GM23338 (cell line): ENCODE results near the gene ATAD2B.

ENCODE experiments used
- CREB1 ChIP-seq: fragments of 250-450 bp; sonication (Bioruptor Pico); IDR thresholded peaks from 2 replicates; pipeline ENCODE4 v1.5.0; 2020; ENCODE audit warnings: low read depth, mild to moderate bottlenecking, moderate library complexity
- CTCF ChIP-seq, 2 experiments: fragments of 200-600 bp in 1 of 2; sonication (generic) in 1 of 2; conservative IDR thresholded peaks; 2 replicates each; pipeline versions ENCODE4 v1.5.1 to v1.6.1; 2016 to 2017; ENCODE audit warnings: antibody characterized with exemption in 2 of 2, low read depth in 2 of 2, mild to moderate bottlenecking in 2 of 2, moderate library complexity in 1 of 2
- ETS1 ChIP-seq: IDR thresholded peaks from 2 replicates; pipeline ENCODE4 v1.6.1; 2016; ENCODE audit warnings: antibody characterized with exemption
- EZH2 ChIP-seq: fragments of 200-600 bp; sonication (generic); IDR thresholded peaks from one replicate; pipeline ENCODE4 v1.8.0; 2017; ENCODE audit warnings: antibody characterized with exemption, mild to moderate bottlenecking, low read depth; ENCODE audit not compliant: unreplicated experiment
- JUNB ChIP-seq: IDR thresholded peaks from one replicate; pipeline ENCODE4 v1.6.1; 2016; ENCODE audit warnings: antibody characterized with exemption; ENCODE audit not compliant: unreplicated experiment
- POLR2AphosphoS5 ChIP-seq: IDR thresholded peaks from 2 replicates; pipeline ENCODE4 v1.6.1; 2016; ENCODE audit warnings: antibody characterized with exemption, low read depth
- ZNF114 ChIP-seq: fragments of 250-450 bp; sonication (Bioruptor Pico); IDR thresholded peaks from 2 replicates; pipeline ENCODE4 v1.5.0; 2020; ENCODE audit warnings: mild to moderate bottlenecking, moderate library complexity
- TF ChIP-seq, protein P1 (sequence below): IDR thresholded peaks from one replicate; pipeline ENCODE4 v1.6.1; 2018; ENCODE audit warnings: antibody characterized with exemption; ENCODE audit not compliant: unreplicated experiment
- TF ChIP-seq, protein P2 (sequence below): fragments of 250-450 bp; sonication (Bioruptor Pico); IDR thresholded peaks from 2 replicates; pipeline ENCODE4 v1.5.0; 2020; ENCODE audit warnings: mild to moderate bottlenecking, moderate library complexity

DNA sequence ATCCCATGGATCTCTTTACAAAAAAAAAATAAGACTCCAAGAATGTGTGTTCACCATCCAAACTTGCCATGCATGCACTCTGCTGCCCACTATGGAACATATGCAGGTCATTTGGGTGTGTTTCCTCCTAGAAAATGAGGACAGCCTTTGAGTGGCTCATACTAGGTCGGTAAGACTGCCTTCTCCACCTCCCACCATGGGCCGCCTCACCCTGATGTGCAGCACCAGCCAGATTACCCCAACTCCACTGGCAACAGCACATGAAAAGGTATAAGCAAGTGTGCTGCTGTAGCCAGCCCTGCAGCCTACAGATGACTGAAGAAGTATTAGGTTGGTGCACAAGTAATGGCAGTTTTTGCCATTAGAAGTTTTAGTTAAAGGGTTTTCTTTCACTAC, 214.2 kb downstream of the ATAD2B start:
- TF ChIP-seq JUNB (no peak), CTCF (conservative IDR thresholded peaks at IDR 0.05; ENCODE audit: low read depth in 2 of 2) (no peak), CREB1 (CRISPR knock-in tag) (no peak), POLR2AphosphoS5 (no peak), EZH2 (no peak), ZNF114 (no peak), ETS1 (no peak)
- TF ChIP-seq, protein P1, sequence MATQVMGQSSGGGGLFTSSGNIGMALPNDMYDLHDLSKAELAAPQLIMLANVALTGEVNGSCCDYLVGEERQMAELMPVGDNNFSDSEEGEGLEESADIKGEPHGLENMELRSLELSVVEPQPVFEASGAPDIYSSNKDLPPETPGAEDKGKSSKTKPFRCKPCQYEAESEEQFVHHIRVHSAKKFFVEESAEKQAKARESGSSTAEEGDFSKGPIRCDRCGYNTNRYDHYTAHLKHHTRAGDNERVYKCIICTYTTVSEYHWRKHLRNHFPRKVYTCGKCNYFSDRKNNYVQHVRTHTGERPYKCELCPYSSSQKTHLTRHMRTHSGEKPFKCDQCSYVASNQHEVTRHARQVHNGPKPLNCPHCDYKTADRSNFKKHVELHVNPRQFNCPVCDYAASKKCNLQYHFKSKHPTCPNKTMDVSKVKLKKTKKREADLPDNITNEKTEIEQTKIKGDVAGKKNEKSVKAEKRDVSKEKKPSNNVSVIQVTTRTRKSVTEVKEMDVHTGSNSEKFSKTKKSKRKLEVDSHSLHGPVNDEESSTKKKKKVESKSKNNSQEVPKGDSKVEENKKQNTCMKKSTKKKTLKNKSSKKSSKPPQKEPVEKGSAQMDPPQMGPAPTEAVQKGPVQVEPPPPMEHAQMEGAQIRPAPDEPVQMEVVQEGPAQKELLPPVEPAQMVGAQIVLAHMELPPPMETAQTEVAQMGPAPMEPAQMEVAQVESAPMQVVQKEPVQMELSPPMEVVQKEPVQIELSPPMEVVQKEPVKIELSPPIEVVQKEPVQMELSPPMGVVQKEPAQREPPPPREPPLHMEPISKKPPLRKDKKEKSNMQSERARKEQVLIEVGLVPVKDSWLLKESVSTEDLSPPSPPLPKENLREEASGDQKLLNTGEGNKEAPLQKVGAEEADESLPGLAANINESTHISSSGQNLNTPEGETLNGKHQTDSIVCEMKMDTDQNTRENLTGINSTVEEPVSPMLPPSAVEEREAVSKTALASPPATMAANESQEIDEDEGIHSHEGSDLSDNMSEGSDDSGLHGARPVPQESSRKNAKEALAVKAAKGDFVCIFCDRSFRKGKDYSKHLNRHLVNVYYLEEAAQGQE: no peak
- TF ChIP-seq, protein P2, sequence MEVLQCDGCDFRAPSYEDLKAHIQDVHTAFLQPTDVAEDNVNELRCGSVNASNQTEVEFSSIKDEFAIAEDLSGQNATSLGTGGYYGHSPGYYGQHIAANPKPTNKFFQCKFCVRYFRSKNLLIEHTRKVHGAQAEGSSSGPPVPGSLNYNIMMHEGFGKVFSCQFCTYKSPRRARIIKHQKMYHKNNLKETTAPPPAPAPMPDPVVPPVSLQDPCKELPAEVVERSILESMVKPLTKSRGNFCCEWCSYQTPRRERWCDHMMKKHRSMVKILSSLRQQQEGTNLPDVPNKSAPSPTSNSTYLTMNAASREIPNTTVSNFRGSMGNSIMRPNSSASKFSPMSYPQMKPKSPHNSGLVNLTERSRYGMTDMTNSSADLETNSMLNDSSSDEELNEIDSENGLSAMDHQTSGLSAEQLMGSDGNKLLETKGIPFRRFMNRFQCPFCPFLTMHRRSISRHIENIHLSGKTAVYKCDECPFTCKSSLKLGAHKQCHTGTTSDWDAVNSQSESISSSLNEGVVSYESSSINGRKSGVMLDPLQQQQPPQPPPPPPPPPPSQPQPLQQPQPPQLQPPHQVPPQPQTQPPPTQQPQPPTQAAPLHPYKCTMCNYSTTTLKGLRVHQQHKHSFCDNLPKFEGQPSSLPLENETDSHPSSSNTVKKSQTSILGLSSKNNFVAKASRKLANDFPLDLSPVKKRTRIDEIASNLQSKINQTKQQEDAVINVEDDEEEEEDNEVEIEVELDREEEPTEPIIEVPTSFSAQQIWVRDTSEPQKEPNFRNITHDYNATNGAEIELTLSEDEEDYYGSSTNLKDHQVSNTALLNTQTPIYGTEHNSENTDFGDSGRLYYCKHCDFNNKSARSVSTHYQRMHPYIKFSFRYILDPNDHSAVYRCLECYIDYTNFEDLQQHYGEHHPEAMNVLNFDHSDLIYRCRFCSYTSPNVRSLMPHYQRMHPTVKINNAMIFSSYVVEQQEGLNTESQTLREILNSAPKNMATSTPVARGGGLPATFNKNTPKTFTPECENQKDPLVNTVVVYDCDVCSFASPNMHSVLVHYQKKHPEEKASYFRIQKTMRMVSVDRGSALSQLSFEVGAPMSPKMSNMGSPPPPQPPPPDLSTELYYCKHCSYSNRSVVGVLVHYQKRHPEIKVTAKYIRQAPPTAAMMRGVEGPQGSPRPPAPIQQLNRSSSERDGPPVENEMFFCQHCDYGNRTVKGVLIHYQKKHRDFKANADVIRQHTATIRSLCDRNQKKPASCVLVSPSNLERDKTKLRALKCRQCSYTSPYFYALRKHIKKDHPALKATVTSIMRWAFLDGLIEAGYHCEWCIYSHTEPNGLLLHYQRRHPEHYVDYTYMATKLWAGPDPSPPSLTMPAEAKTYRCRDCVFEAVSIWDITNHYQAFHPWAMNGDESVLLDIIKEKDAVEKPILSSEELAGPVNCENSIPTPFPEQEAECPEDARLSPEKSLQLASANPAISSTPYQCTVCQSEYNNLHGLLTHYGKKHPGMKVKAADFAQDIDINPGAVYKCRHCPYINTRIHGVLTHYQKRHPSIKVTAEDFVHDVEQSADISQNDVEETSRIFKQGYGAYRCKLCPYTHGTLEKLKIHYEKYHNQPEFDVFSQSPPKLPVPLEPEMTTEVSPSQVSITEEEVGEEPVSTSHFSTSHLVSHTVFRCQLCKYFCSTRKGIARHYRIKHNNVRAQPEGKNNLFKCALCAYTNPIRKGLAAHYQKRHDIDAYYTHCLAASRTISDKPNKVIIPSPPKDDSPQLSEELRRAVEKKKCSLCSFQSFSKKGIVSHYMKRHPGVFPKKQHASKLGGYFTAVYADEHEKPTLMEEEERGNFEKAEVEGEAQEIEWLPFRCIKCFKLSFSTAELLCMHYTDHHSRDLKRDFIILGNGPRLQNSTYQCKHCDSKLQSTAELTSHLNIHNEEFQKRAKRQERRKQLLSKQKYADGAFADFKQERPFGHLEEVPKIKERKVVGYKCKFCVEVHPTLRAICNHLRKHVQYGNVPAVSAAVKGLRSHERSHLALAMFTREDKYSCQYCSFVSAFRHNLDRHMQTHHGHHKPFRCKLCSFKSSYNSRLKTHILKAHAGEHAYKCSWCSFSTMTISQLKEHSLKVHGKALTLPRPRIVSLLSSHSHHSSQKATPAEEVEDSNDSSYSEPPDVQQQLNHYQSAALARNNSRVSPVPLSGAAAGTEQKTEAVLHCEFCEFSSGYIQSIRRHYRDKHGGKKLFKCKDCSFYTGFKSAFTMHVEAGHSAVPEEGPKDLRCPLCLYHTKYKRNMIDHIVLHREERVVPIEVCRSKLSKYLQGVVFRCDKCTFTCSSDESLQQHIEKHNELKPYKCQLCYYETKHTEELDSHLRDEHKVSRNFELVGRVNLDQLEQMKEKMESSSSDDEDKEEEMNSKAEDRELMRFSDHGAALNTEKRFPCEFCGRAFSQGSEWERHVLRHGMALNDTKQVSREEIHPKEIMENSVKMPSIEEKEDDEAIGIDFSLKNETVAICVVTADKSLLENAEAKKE (CRISPR knock-in tag): no peak
